Neural cell (in vitro differentiated cells): ENCODE results near the gene SEL1L3. TPM values are rescaled to one million over a fixed set of nuclear protein-coding genes. Genes with fewer than 3 reads are reported as not detected.

Experiments used
- H2AFZ ChIP-seq: fragments of 200-600, 300-800 bp; sonication (generic), shearing (Covaris generic); 2 replicates; pipeline ENCODE4 v1.6.0; 2014; ENCODE audit warnings: low read depth, mild to moderate bottlenecking, antibody characterized with exemption, low read length, moderate library complexity
- H3F3A ChIP-seq: fragments of 200-600 bp; shearing (Covaris generic); 2 replicates; pipeline ENCODE4 v1.6.1; 2016; ENCODE audit warnings: mild to moderate bottlenecking, moderate library complexity, mixed read lengths, antibody characterized with exemption, low read length; ENCODE audit not compliant: insufficient read depth, poor library complexity, severe bottlenecking
- H3K27ac ChIP-seq: fragments of 200-600, 300-800 bp; sonication (generic), shearing (Covaris generic); 2 replicates; pipeline ENCODE4 v1.5.1; 2014; ENCODE audit warnings: mild to moderate bottlenecking, low read length, moderate library complexity
- H3K27me3 ChIP-seq: fragments of 300-800, 200-600 bp; sonication (generic), shearing (Covaris generic); 2 replicates; pipeline ENCODE4 v1.6.0; 2014; ENCODE audit warnings: mild to moderate bottlenecking, low read depth, low read length, moderate library complexity; ENCODE audit not compliant: insufficient read depth
- H3K36me3 ChIP-seq: fragments of 300-800, 200-600 bp; sonication (generic), shearing (Covaris generic); 2 replicates; pipeline ENCODE4 v1.5.1; 2014; ENCODE audit warnings: mild to moderate bottlenecking, antibody characterized with exemption, low read length, moderate library complexity; ENCODE audit not compliant: insufficient read depth
- H3K4me2 ChIP-seq: fragments of 300-800, 200-600 bp; sonication (generic), shearing (Covaris generic); 2 replicates; pipeline ENCODE4 v1.6.0; 2014; ENCODE audit warnings: mild to moderate bottlenecking, low read length
- H3K4me3 ChIP-seq: fragments of 300-800, 200-600 bp; sonication (generic), shearing (Covaris generic); 2 replicates; pipeline ENCODE4 v1.5.1; 2014; ENCODE audit warnings: mild to moderate bottlenecking, low read length, moderate library complexity
- H3K79me2 ChIP-seq: fragments of 200-600 bp; shearing (Covaris generic); replicated peaks from 2 replicates; pipeline ENCODE4 v1.6.0; 2014; ENCODE audit warnings: mild to moderate bottlenecking, low read length, moderate library complexity; ENCODE audit not compliant: insufficient read depth
- H3K9ac ChIP-seq: fragments of 300-800, 200-600 bp; sonication (generic), shearing (Covaris generic); 2 replicates; pipeline ENCODE4 v1.6.1; 2016; ENCODE audit warnings: mild to moderate bottlenecking, low read length, mixed read lengths
- H3K9me2 ChIP-seq: fragments of 200-600 bp; shearing (Covaris generic); 2 replicates; pipeline ENCODE4 v1.6.1; 2016; ENCODE audit warnings: mild to moderate bottlenecking, low read length, mixed read lengths; ENCODE audit not compliant: insufficient read depth
- H3K9me3 ChIP-seq: fragments of 200-600, 300-800 bp; sonication (generic), shearing (Covaris generic); 2 replicates; pipeline ENCODE4 v1.6.1; 2016; ENCODE audit warnings: mild to moderate bottlenecking, mixed run types, low read length, moderate library complexity, mixed read lengths
- H4K20me1 ChIP-seq: fragments of 200-600 bp; shearing (Covaris generic); 2 replicates; pipeline ENCODE4 v1.6.1; 2016; ENCODE audit warnings: mild to moderate bottlenecking, mixed run types; ENCODE audit not compliant: insufficient read depth
- CTCF ChIP-seq: fragments of 450-650 bp; IDR thresholded peaks from 2 replicates; pipeline ENCODE4 v1.5.1; 2014; ENCODE audit warnings: antibody characterized with exemption, mild to moderate bottlenecking, moderate library complexity; ENCODE audit not compliant: poor library complexity, severe bottlenecking
- EP300 ChIP-seq: fragments of 450-650 bp; conservative IDR thresholded peaks from 2 replicates; pipeline ENCODE4 v1.6.1; 2014; ENCODE audit warnings: antibody characterized with exemption, mild to moderate bottlenecking, moderate library complexity; ENCODE audit not compliant: poor library complexity, severe bottlenecking
- EZH2 ChIP-seq: fragments of 200-600, 300-800 bp; shearing (Covaris generic), sonication (generic); IDR thresholded peaks from 2 replicates; pipeline ENCODE4 v1.6.1; 2014; ENCODE audit warnings: antibody characterized with exemption, low read length, borderline replicate concordance, mild to moderate bottlenecking; ENCODE audit not compliant: insufficient read depth, poor library complexity, severe bottlenecking
- MXI1 ChIP-seq: fragments of 450-650 bp; conservative IDR thresholded peaks from 2 replicates; pipeline ENCODE4 v1.6.1; 2014; ENCODE audit warnings: antibody characterized with exemption, mild to moderate bottlenecking; ENCODE audit not compliant: poor library complexity, severe bottlenecking
- POLR2AphosphoS5 ChIP-seq: IDR thresholded peaks from 2 replicates; pipeline ENCODE4 v1.6.1; 2012
- RAD21 ChIP-seq: fragments of 450-650 bp; conservative IDR thresholded peaks from 2 replicates; pipeline ENCODE4 v1.6.1; 2014; ENCODE audit warnings: antibody characterized with exemption, mild to moderate bottlenecking, moderate library complexity
- SMC3 ChIP-seq: fragments of 450-650 bp; conservative IDR thresholded peaks from 2 replicates; pipeline ENCODE4 v1.6.1; 2014; ENCODE audit warnings: antibody characterized with exemption, mild to moderate bottlenecking, moderate library complexity; ENCODE audit not compliant: poor library complexity
- TAF1 ChIP-seq: IDR thresholded peaks from 2 replicates; pipeline ENCODE4 v1.6.1; 2012; ENCODE audit warnings: low read depth
- polyA plus RNA-seq: library from polyadenylated mRNA; depleted of rRNA; stranded (reverse); fragments of >200 nt; gene quantifications from 2 replicates; pipeline ENCODE4 v1.2.3, GENCODE V29; 2014
- TF ChIP-seq, protein P1 (sequence below): IDR thresholded peaks from 2 replicates; pipeline ENCODE4 v1.6.1; 2012; ENCODE audit warnings: borderline replicate concordance

Gene SEL1L3
- polyA plus RNA-seq, 1 donor from 2014 or later, result 2.0 TPM

- no peak overlapping the region for H3K9ac ChIP-seq
- no peaks in the 10 kb centered on the region for H4K20me1 ChIP-seq
- H3K79me2 ChIP-seq, result no peaks in the 10 kb centered on the region
- no peaks in the 10 kb centered on the region for H3K9me2 ChIP-seq
- H2AFZ ChIP-seq, result no peak overlapping the region
- H3K36me3 ChIP-seq, result no peaks in the 10 kb centered on the region
- no peak overlapping the region for H3K4me2 ChIP-seq
- no peak overlapping the region for H3K27ac ChIP-seq
- no peaks in the 10 kb centered on the region for H3F3A ChIP-seq
- no peaks in the 10 kb centered on the region for H3K27me3 ChIP-seq
- H3K9me3 ChIP-seq, result no peaks in the 10 kb centered on the region
- no peak overlapping the region for H3K4me3 ChIP-seq
- TF ChIP-seq EZH2, result no peak
- no peak for TF ChIP-seq TAF1
- TF ChIP-seq MXI1, result no peak
- TF ChIP-seq SMC3, result no peak
- TF ChIP-seq POLR2AphosphoS5, result no peak
- TF ChIP-seq EP300, result no peak
- no peak for TF ChIP-seq CTCF
- no peak for TF ChIP-seq RAD21
- TF ChIP-seq, protein P1, sequence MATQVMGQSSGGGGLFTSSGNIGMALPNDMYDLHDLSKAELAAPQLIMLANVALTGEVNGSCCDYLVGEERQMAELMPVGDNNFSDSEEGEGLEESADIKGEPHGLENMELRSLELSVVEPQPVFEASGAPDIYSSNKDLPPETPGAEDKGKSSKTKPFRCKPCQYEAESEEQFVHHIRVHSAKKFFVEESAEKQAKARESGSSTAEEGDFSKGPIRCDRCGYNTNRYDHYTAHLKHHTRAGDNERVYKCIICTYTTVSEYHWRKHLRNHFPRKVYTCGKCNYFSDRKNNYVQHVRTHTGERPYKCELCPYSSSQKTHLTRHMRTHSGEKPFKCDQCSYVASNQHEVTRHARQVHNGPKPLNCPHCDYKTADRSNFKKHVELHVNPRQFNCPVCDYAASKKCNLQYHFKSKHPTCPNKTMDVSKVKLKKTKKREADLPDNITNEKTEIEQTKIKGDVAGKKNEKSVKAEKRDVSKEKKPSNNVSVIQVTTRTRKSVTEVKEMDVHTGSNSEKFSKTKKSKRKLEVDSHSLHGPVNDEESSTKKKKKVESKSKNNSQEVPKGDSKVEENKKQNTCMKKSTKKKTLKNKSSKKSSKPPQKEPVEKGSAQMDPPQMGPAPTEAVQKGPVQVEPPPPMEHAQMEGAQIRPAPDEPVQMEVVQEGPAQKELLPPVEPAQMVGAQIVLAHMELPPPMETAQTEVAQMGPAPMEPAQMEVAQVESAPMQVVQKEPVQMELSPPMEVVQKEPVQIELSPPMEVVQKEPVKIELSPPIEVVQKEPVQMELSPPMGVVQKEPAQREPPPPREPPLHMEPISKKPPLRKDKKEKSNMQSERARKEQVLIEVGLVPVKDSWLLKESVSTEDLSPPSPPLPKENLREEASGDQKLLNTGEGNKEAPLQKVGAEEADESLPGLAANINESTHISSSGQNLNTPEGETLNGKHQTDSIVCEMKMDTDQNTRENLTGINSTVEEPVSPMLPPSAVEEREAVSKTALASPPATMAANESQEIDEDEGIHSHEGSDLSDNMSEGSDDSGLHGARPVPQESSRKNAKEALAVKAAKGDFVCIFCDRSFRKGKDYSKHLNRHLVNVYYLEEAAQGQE, result no peak
Observed at GRCh38 chr4:25792200-25792791, 70.5 kb downstream of the SEL1L3 start.

- H3K36me3 ChIP-seq, result no peaks in the 10 kb centered on the region
- H3K9me3 ChIP-seq, result no peaks in the 10 kb centered on the region
- no peak overlapping the region for H2AFZ ChIP-seq
- H3K79me2 ChIP-seq, result no peaks in the 10 kb centered on the region
- no peaks in the 10 kb centered on the region for H3K9me2 ChIP-seq
- TF ChIP-seq MXI1 (no peak), EZH2 (no peak), RAD21 (no peak), POLR2AphosphoS5 (no peak), EP300 (no peak), TAF1 (no peak), SMC3 (no peak), CTCF (no peak)
- TF ChIP-seq, protein P1, result no peak
- no peak overlapping the region for H3K4me2 ChIP-seq
- no peak overlapping the region for H3K27ac ChIP-seq
- no peak overlapping the region for H3K9ac ChIP-seq
- H3K27me3 ChIP-seq, result no peaks in the 10 kb centered on the region
- no peaks in the 10 kb centered on the region for H4K20me1 ChIP-seq
- no peak overlapping the region for H3K4me3 ChIP-seq
- no peaks in the 10 kb centered on the region for H3F3A ChIP-seq
Observed at GRCh38 chr4:25790024-25790423, 72.8 kb downstream of the SEL1L3 start.
